Stomach smooth muscle (tissue), 2 donors: ENCODE data around the gene VIPR2.

Experiments used
- H3K27ac ChIP-seq: one replicate; pipeline ENCODE4 v1.7.0; 2013; ENCODE audit warnings: mild to moderate bottlenecking, low read length, inconsistent platforms
- H3K27me3 ChIP-seq, 2 donors: one replicate each; pipeline ENCODE4 v1.7.0; 2013; ENCODE audit warnings: low read length in 2 of 2; ENCODE audit not compliant: insufficient read depth in 2 of 2, control insufficient read depth in 1 of 2
- H3K36me3 ChIP-seq, 2 donors: one replicate each; pipeline ENCODE4 v1.7.0; 2013; ENCODE audit warnings: low read length in 2 of 2; ENCODE audit not compliant: control insufficient read depth in 2 of 2, insufficient read depth in 2 of 2
- H3K4me1 ChIP-seq: one replicate; pipeline ENCODE4 v1.7.0; 2013; ENCODE audit warnings: low read length; ENCODE audit not compliant: control insufficient read depth, insufficient read depth
- H3K4me3 ChIP-seq, 2 donors: one replicate each; pipeline ENCODE4 v1.7.0; 2013; ENCODE audit warnings: low read length in 2 of 2
- H3K9ac ChIP-seq, 2 donors: one replicate each; pipeline ENCODE4 v1.7.0; 2013; ENCODE audit warnings: low read length in 2 of 2, mild to moderate bottlenecking in 1 of 2
- H3K9me3 ChIP-seq, 2 donors: one replicate each; pipeline ENCODE4 v1.7.0; 2013; ENCODE audit warnings: low read length in 2 of 2; ENCODE audit not compliant: control insufficient read depth in 2 of 2
- donor health status: healthy.
- donor health status: Pancreatic carcinoma.

Gene VIPR2

GRCh38 chr7:159070431-159071148, 74.1 kb downstream of the VIPR2 start:
- Histone ChIP-seq H3K4me3 (no peak overlapping the region), H3K9ac (no peak overlapping the region), H3K36me3 (no peaks in the 10 kb centered on the region), H3K9me3 (no peaks in the 10 kb centered on the region), H3K27ac (no peak overlapping the region), H3K4me1 (peaks cover 37% of the 10 kb centered on the region), H3K27me3 (no peaks in the 10 kb centered on the region)

- Histone ChIP-seq H3K36me3 (no peaks in the 10 kb centered on the region), H3K4me1 (peaks cover 43% of the 10 kb centered on the region), H3K9ac (peak overlapping the region in 1 of 2 donors; percentile 29), H3K27ac (peak overlapping the region; percentile 53), H3K4me3 (peak overlapping the region in 1 of 2 donors; percentile 15), H3K27me3 (no peaks in the 10 kb centered on the region), H3K9me3 (no peaks in the 10 kb centered on the region)
Measured at GRCh38 chr7:159068893-159069448, 75.7 kb downstream of the VIPR2 start.

- no peaks in the 10 kb centered on the region for H3K36me3 ChIP-seq
- H3K4me1 ChIP-seq: peaks cover 43% of the 10 kb centered on the region
- H3K27me3 ChIP-seq: no peaks in the 10 kb centered on the region
- H3K9ac ChIP-seq: peak overlapping the region in 1 of 2 donors; percentile 29
- peak overlapping the region in 1 of 2 donors; percentile 15 for H3K4me3 ChIP-seq
- no peaks in the 10 kb centered on the region for H3K9me3 ChIP-seq
- H3K27ac ChIP-seq: peak overlapping the region; percentile 53
Measured at GRCh38 chr7:159068488-159068811, 76.2 kb downstream of the VIPR2 start.

GRCh38 chr7:159067576-159068487, 76.8 kb downstream of the VIPR2 start:
- no peak overlapping the region for H3K9ac ChIP-seq
- H3K4me1 ChIP-seq: peaks cover 43% of the 10 kb centered on the region
- H3K27ac ChIP-seq: peak overlapping the region; percentile 37

GRCh38 chr7:159066816-159067575, 77.7 kb downstream of the VIPR2 start:
- no peaks in the 10 kb centered on the region for H3K9me3 ChIP-seq
- H3K27ac ChIP-seq: no peak overlapping the region
- H3K4me1 ChIP-seq: peaks cover 43% of the 10 kb centered on the region
- H3K27me3 ChIP-seq: no peaks in the 10 kb centered on the region
- H3K9ac ChIP-seq: no peak overlapping the region
- H3K4me3 ChIP-seq: no peak overlapping the region
- H3K36me3 ChIP-seq: no peaks in the 10 kb centered on the region

More at GRCh38 chr7:159067576-159068487, 76.8 kb downstream of the VIPR2 start:
- Histone ChIP-seq H3K4me3 (peak overlapping the region in 1 of 2 donors; percentile 29), H3K27me3 (no peaks in the 10 kb centered on the region), H3K9me3 (no peaks in the 10 kb centered on the region), H3K36me3 (no peaks in the 10 kb centered on the region)

GRCh38 chr7:159065852-159066480, 78.7 kb downstream of the VIPR2 start:
- no peak overlapping the region for H3K9ac ChIP-seq
- peaks cover 0 to 1% of the 10 kb centered on the region in 2 donors for H3K9me3 ChIP-seq
- peaks cover 0 to under 1% of the 10 kb centered on the region in 2 donors for H3K27me3 ChIP-seq
- no peak overlapping the region for H3K4me3 ChIP-seq
- peaks cover 40% of the 10 kb centered on the region for H3K4me1 ChIP-seq
- no peaks in the 10 kb centered on the region for H3K36me3 ChIP-seq
- no peak overlapping the region for H3K27ac ChIP-seq

- peaks cover 38% of the 10 kb centered on the region for H3K4me1 ChIP-seq
- H3K9me3 ChIP-seq: peaks cover 0 to 3% of the 10 kb centered on the region in 2 donors
- peaks cover 3 to 5% of the 10 kb centered on the region in 2 donors for H3K27me3 ChIP-seq
- H3K27ac ChIP-seq: no peak overlapping the region
- H3K36me3 ChIP-seq: no peaks in the 10 kb centered on the region
- no peak overlapping the region for H3K4me3 ChIP-seq
- H3K9ac ChIP-seq: no peak overlapping the region
Measured at GRCh38 chr7:159064816-159065510, 79.7 kb downstream of the VIPR2 start.

GRCh38 chr7:159064121-159064815, 80.4 kb downstream of the VIPR2 start:
- peaks cover 32% of the 10 kb centered on the region for H3K4me1 ChIP-seq
- H3K27me3 ChIP-seq: peaks cover 3 to 5% of the 10 kb centered on the region in 2 donors
- no peak overlapping the region for H3K4me3 ChIP-seq
- H3K9me3 ChIP-seq: peaks cover 0 to 3% of the 10 kb centered on the region in 2 donors
- H3K27ac ChIP-seq: no peak overlapping the region
- H3K9ac ChIP-seq: no peak overlapping the region
- H3K36me3 ChIP-seq: no peaks in the 10 kb centered on the region

- Histone ChIP-seq H3K36me3 (peaks cover 0 to under 1% of the 10 kb centered on the region in 2 donors), H3K9ac (no peak overlapping the region), H3K4me3 (no peak overlapping the region), H3K9me3 (peaks cover 0 to 3% of the 10 kb centered on the region in 2 donors), H3K27ac (no peak overlapping the region), H3K27me3 (peaks cover 3 to 5% of the 10 kb centered on the region in 2 donors), H3K4me1 (peaks cover 24% of the 10 kb centered on the region)
Measured at GRCh38 chr7:159063046-159063840, 81.4 kb downstream of the VIPR2 start.
